Measurements from ENCODE around the gene DOCK9. TPM values are rescaled to one million over a fixed set of nuclear protein-coding genes. Genes with fewer than 3 reads are reported as not detected.
A peak's percentile ranks its signal among the peaks of the same experiment; 100 is the strongest.

The DOCK9 gene
- total RNA-seq, 1 donor from 2014 or later = 88.4 TPM

DNA sequence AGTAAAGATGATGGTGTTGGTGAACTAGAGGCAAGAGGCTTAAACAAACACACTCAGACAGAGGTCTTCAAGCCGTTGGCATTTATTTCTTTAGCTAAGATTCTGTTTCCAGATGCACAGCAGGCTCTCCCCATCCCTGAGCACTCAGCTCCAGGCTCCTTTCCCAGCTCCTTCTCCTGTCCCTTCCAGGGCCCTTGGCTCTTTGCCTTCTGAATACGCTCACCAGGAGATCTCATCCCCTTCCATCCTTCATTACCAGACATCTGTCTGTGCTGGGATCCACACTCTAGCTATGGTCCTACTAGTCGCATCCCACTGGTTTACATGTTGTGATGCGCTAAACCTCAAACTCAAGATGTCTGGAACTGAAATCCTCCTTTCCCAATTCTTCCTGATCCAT lies 25.3 kb upstream of the DOCK9 start:
- Histone ChIP-seq H3K4me1 (peaks cover 30% of the 10 kb centered on the region), H3K4me3 (no peak overlapping the region)
- intact Hi-C loops (cut with DNase I) = no loop called here

DNA sequence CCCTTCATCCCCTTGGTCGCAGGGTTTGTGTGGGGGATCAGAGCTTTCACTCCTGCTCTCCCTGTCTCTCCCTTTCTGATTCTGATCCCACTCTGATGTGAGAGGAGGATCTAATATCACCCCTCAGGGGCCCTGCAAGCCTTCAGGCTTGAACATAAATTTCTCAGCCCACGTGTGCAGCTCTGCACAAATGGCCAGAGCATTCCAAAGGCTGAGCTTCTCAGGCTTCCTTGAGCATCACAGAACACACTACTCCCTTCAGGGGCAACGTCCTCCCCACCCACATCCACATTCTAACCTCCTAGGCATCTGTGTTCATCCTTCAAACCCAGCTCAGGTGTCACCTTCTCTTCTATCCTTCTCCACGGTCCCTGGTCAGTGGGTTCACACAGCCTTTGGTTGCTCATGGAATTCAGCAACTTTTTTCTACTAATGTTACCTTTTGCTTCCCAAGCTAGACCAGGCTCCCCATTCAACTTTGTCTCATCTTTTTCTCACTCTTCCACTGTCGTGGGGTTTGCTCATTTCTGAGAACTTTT lies 24.4 kb upstream of the DOCK9 start:
- no peak for TF ChIP-seq POLR2A (IDR thresholded peaks at IDR 0.05)
- TF ChIP-seq, protein P1, sequence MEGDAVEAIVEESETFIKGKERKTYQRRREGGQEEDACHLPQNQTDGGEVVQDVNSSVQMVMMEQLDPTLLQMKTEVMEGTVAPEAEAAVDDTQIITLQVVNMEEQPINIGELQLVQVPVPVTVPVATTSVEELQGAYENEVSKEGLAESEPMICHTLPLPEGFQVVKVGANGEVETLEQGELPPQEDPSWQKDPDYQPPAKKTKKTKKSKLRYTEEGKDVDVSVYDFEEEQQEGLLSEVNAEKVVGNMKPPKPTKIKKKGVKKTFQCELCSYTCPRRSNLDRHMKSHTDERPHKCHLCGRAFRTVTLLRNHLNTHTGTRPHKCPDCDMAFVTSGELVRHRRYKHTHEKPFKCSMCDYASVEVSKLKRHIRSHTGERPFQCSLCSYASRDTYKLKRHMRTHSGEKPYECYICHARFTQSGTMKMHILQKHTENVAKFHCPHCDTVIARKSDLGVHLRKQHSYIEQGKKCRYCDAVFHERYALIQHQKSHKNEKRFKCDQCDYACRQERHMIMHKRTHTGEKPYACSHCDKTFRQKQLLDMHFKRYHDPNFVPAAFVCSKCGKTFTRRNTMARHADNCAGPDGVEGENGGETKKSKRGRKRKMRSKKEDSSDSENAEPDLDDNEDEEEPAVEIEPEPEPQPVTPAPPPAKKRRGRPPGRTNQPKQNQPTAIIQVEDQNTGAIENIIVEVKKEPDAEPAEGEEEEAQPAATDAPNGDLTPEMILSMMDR (IDR thresholded peaks at IDR 0.05) = no peak
- no peak for TF ChIP-seq POLR2AphosphoS5 (IDR thresholded peaks at IDR 0.05; ENCODE audit: insufficient read depth in 1 of 2, low read depth in 1 of 2)
- no peaks in the 10 kb centered on the region for H3K9me3 ChIP-seq
- no peaks in the 10 kb centered on the region for H3K36me3 ChIP-seq
- intact Hi-C loops (cut with DNase I) = no loop called here
- peaks cover 34% of the 10 kb centered on the region for H3K4me1 ChIP-seq
- DNase-seq (ENCODE audit: extremely low spot score in 2 of 2) = no peak
- no peaks in the 10 kb centered on the region for H3K27me3 ChIP-seq
- no peak overlapping the region for H3K27ac ChIP-seq
- H3K4me3 ChIP-seq = no peak overlapping the region

More for the DNA sequence above, 25.3 kb upstream of the DOCK9 start:
- no peaks in the 10 kb centered on the region for H3K36me3 ChIP-seq
- H3K27ac ChIP-seq = no peak overlapping the region
- no peak for DNase-seq (ENCODE audit: extremely low spot score in 2 of 2)
- H3K27me3 ChIP-seq = no peaks in the 10 kb centered on the region
- no peaks in the 10 kb centered on the region for H3K9me3 ChIP-seq
- TF ChIP-seq POLR2A (IDR thresholded peaks at IDR 0.05) = no peak
- no peak for TF ChIP-seq POLR2AphosphoS5 (IDR thresholded peaks at IDR 0.05; ENCODE audit: insufficient read depth in 1 of 2, low read depth in 1 of 2)
- TF ChIP-seq, protein P1 (IDR thresholded peaks at IDR 0.05) = no peak

DNA sequence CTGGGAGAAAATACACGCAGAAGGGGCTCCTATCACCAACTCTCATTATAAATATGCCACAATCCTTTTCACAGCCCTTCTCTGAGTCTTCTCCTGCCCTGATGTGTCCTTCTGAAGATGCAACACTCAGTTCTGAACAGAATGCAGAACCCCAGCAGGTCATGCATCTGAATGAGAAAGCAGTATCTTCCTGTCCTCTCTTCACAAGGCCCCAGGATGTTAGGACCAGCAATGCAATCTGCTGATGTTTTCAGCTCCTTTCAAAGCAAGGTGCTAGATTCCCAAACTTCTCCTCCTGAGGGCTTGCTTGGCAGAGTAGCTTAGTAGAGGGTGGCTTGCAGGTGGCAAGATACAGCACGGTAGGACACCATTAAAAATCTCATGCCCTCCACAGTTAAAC lies 22.3 kb upstream of the DOCK9 start:
- Histone ChIP-seq H3K27me3 (no peaks in the 10 kb centered on the region), H3K4me1 (peaks cover 34% of the 10 kb centered on the region), H3K4me3 (no peak overlapping the region), H3K9me3 (no peaks in the 10 kb centered on the region), H3K36me3 (no peaks in the 10 kb centered on the region), H3K27ac (peak overlapping the region; percentile 34)
- no peak for TF ChIP-seq POLR2AphosphoS5 (IDR thresholded peaks at IDR 0.05; ENCODE audit: insufficient read depth in 1 of 2, low read depth in 1 of 2)
- TF ChIP-seq, protein P1 (IDR thresholded peaks at IDR 0.05) = no peak
- no peak for DNase-seq (ENCODE audit: extremely low spot score in 2 of 2)
- intact Hi-C loops (cut with DNase I) = no loop called here

DNA sequence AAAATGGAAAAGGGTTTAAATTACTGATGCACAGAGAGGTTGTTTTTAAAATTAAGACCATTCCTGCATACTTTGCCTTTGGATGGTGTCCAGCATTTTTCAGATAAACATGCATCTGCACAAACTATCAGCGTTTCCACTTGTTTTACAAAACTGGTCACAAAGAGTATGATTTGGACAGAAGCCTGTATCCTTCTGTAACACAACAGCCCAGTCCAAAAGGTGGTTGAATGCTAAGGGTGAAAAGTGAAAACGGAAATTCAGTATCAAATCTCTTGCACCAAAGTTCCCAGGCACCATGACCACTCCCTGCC lies 21.7 kb upstream of the DOCK9 start:
- intact Hi-C loops (cut with DNase I) = no loop called here
- Histone ChIP-seq H3K27me3 (no peaks in the 10 kb centered on the region), H3K4me1 (peaks cover 34% of the 10 kb centered on the region), H3K4me3 (no peak overlapping the region), H3K9me3 (no peaks in the 10 kb centered on the region), H3K36me3 (no peaks in the 10 kb centered on the region), H3K27ac (peak overlapping the region; percentile 34)
- no peak for DNase-seq (ENCODE audit: extremely low spot score in 2 of 2)
- TF ChIP-seq POLR2AphosphoS5 (IDR thresholded peaks at IDR 0.05; ENCODE audit: insufficient read depth in 1 of 2, low read depth in 1 of 2) (no peak), POLR2A (IDR thresholded peaks at IDR 0.05) (no peak)
- TF ChIP-seq, protein P1 (IDR thresholded peaks at IDR 0.05) = no peak

DNA sequence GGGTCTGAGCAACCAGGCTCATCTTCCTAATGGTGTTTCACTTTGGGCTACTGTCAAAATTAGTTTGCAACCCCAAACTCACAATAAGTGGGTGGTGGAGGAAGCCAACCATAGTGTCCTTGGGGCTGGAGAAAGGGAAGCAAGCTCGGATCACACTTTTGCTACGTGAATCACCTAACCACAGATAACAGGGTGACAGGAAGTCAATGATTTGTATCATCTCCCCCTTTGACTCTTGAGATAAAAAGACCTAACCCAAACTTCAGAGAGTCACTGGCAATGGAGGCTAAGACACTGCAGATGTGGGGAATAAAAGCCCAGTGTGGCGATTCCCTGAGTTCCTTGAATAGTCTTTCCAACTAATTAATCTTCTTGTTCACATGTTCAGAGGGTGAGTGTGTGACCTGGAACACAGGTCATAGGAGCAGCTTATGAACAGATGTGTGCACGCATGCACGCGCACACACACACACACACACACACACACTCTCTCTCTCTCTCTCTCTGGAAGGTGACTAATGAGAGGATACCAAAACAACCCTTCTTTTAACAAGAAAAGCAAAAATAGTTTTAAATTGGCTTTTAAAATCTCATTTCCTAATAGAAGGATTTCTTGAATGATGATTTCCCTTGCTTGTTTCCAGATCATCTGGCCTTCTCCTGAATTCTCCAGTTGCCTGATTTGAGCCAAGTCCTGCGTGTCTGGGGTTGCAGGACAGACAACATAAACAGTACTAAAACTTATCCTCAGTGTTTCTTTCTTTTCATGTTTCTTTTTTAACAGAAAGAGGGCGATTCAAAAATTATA lies 21.2 kb upstream of the DOCK9 start:
- Histone ChIP-seq H3K4me3 (no peak overlapping the region), H3K9me3 (no peaks in the 10 kb centered on the region), H3K4me1 (peaks cover 34% of the 10 kb centered on the region), H3K27ac (peak overlapping the region; percentile 34), H3K27me3 (no peaks in the 10 kb centered on the region), H3K36me3 (no peaks in the 10 kb centered on the region)
- intact Hi-C loops (cut with DNase I) = no loop called here
- no peak for DNase-seq (ENCODE audit: extremely low spot score in 2 of 2)
- TF ChIP-seq POLR2AphosphoS5 (IDR thresholded peaks at IDR 0.05; ENCODE audit: insufficient read depth in 1 of 2, low read depth in 1 of 2) = no peak
- TF ChIP-seq, protein P1 (IDR thresholded peaks at IDR 0.05) = no peak
- no peak for TF ChIP-seq POLR2A (IDR thresholded peaks at IDR 0.05)
